ES-I3 (cell line): Measurements from ENCODE around the gene MXD3.

Source experiments
- H3K36me3 ChIP-seq: 2 replicates; pipeline ENCODE4 v1.6.1; 2013; ENCODE audit warnings: mild to moderate bottlenecking, low read length, control low read depth, moderate library complexity; ENCODE audit not compliant: insufficient read depth
- H3K4me1 ChIP-seq: 2 replicates; pipeline ENCODE4 v1.6.1; 2013; ENCODE audit warnings: mild to moderate bottlenecking, control low read depth, low read length; ENCODE audit not compliant: insufficient read depth
- H3K9ac ChIP-seq: 2 replicates; pipeline ENCODE4 v1.6.1; 2013; ENCODE audit warnings: low read depth, mild to moderate bottlenecking, low read length, moderate library complexity
- H3K9me3 ChIP-seq: 2 replicates; pipeline ENCODE4 v1.6.1; 2013; ENCODE audit warnings: mild to moderate bottlenecking, low read length, moderate library complexity; ENCODE audit not compliant: control insufficient read depth, insufficient read depth

MXD3 gene

DNA sequence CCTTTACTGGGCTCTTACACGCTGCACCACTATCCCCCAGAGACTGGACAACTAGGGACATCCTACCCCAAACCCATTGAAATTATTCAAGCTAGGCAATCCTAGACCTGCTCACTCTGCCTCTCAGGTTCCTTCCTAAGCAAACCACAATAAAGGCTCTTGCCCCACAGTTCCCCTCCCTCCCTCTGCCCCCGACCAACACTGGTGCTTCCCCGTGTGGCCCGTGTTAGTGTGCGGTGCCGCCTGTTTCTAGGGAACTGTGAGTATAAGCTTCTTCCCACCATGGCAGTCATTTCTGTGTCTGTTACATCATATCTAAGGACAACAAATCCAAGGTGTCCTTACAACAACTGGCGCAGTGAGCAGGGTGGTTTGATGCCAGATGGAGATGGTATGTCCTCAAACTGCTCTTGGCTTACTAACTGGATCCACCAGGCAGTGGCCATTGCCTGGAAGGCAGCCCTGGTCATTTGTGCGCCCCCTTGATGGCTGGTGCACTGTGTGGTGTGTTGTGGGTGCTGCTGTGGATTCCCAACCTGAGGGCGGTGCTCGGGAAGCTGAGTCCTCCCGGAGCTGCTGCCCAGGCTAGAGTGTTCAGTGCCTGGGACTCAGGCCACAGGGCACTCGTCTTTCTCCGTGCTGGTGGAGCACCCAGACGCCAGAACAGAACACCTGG lies 8.4 kb upstream of the MXD3 start:
- Histone ChIP-seq H3K9me3 (no peaks in the 10 kb centered on the region), H3K9ac (no peak overlapping the region), H3K4me1 (peaks cover 8% of the 10 kb centered on the region), H3K36me3 (no peaks in the 10 kb centered on the region)

DNA sequence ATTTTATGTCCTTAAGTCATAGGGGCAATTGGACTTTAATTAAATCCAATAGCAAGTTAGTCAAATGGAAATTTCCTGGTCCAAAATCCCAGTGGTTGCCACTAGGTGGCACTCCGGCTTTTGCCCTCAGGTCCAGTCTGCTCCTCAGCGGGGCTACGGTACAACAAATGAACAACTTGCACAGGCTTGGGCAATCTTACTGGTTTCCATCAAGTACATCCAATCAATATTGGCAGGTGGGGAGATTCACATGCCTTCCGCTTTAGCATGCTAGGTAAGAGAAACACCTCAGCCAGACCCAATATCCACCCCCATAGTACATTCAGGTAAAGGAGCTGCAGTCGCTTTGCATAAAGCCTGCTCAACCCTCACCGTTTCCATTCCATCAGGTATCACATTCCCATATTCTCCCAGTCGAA lies 6.3 kb upstream of the MXD3 start:
- H3K9ac ChIP-seq: no peak overlapping the region

DNA sequence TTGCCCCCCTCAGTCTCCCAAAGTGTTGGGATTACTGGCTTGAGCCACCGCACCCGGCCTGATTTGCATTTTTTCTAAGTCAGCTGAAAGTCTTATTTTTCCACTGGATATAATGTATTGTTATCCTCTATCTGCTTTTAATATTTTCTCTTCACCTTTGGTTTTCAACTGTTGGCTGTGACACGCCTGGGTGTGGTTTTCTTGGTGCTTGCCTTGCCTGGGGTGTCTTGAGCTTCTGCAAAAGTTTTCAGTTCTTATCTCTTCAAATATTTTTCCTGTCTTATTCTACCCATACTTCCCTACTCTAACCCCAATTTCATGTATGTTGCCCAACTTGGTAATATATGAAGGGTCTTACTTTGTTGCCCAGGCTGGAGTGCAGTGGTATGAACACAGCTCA lies 4.3 kb upstream of the MXD3 start:
- Histone ChIP-seq H3K4me1 (peaks cover 4% of the 10 kb centered on the region), H3K9me3 (no peaks in the 10 kb centered on the region), H3K9ac (no peak overlapping the region), H3K36me3 (no peaks in the 10 kb centered on the region)

More for the DNA sequence above, 6.3 kb upstream of the MXD3 start:
- Histone ChIP-seq H3K4me1 (peaks cover 4% of the 10 kb centered on the region), H3K9me3 (no peaks in the 10 kb centered on the region), H3K36me3 (no peaks in the 10 kb centered on the region)

DNA sequence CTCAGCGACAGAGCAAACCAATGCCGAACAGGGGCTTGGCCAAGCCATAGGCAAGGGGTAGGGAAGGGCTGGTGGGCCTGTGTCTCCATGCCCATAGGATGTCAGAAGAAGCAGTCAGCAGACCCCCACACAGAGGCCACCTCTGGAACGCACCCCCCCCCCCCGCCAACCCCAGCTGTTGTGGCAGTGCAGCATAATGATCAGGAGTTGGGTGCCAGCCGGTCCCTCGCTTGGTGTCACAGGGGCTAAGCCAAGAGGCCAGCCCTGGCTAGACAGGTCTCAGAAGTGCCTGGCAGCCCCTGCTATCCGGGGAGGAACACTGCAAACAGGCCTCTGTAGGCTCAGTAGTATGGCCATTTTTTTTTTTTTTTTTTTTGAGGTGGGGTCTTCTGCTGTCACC lies 3.7 kb upstream of the MXD3 start:
- Histone ChIP-seq H3K9me3 (no peaks in the 10 kb centered on the region), H3K4me1 (peaks cover 4% of the 10 kb centered on the region), H3K36me3 (no peaks in the 10 kb centered on the region), H3K9ac (no peak overlapping the region)

- no peak overlapping the region for H3K9ac ChIP-seq
- H3K9me3 ChIP-seq: no peaks in the 10 kb centered on the region
- peaks cover 4% of the 10 kb centered on the region for H3K4me1 ChIP-seq
- no peaks in the 10 kb centered on the region for H3K36me3 ChIP-seq
These were observed 3.0 kb upstream of the MXD3 start for GRCh38 chr5:177314376-177315342.

DNA sequence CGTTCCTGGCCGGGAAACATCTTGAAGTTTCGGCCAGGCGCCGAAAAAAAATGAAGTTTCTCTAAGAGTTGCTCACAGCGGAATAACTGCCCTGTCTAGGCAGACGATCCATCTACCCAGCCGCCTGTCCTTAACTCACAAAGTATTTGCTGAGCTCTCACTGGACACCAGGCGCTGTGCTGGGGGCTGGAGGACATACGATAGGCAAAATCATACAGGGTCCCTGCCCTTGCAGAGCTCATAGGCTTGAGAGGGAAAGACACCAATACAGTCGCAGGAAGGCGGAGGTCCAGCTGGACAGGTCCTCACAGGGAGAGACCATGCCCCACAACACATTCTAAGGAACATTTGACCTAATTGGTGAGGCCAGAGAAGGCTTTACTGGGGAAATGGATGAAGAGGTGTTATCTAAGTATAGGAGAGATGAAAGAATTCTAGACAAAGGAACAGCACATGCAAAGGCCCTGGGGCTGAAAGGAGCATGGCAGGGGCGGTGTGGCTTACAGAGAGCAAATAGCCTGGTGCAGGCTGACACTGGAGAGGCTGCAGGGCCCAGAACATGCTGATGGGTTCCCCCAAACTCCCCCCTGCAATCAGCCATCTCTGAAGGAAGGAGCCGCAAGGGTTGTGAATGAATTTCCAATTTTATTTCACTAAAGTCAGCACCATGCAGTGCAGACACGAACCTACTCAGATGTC lies 2.0 kb upstream of the MXD3 start:
- Histone ChIP-seq H3K4me1 (peaks cover 4% of the 10 kb centered on the region), H3K9me3 (no peaks in the 10 kb centered on the region), H3K9ac (no peak overlapping the region), H3K36me3 (no peaks in the 10 kb centered on the region; the same call in 1 of the 2 replicates)

GRCh38 chr5:177312649-177313181 lies 1.0 kb upstream of the MXD3 start:
- Histone ChIP-seq H3K9me3 (no peaks in the 10 kb centered on the region), H3K4me1 (no peaks in the 10 kb centered on the region), H3K36me3 (no peaks in the 10 kb centered on the region; the same call in 1 of the 2 replicates), H3K9ac (peak overlapping the region; percentile 83)

DNA sequence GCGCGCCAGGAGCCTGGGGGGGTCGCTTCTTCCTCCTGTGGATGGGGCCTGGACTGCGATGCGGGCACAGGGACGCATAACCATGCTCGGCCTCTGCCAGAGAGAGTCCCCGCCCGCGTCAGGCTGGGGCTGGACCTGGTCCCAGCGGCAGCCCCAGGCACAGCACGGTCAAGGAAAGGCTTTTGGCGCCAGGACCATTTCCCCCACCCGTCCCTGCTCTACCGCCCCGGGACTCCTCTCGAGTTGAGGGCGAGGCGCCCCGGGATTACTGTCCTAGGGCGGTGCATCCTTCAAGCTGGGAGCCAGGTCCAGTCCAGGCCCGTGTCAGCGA lies 341 bp downstream of the MXD3 start:
- peak overlapping the region; percentile 83 for H3K9ac ChIP-seq
- no peaks in the 10 kb centered on the region for H3K9me3 ChIP-seq
- H3K4me1 ChIP-seq: no peaks in the 10 kb centered on the region
- H3K36me3 ChIP-seq: peaks cover 4% of the 10 kb centered on the region

DNA sequence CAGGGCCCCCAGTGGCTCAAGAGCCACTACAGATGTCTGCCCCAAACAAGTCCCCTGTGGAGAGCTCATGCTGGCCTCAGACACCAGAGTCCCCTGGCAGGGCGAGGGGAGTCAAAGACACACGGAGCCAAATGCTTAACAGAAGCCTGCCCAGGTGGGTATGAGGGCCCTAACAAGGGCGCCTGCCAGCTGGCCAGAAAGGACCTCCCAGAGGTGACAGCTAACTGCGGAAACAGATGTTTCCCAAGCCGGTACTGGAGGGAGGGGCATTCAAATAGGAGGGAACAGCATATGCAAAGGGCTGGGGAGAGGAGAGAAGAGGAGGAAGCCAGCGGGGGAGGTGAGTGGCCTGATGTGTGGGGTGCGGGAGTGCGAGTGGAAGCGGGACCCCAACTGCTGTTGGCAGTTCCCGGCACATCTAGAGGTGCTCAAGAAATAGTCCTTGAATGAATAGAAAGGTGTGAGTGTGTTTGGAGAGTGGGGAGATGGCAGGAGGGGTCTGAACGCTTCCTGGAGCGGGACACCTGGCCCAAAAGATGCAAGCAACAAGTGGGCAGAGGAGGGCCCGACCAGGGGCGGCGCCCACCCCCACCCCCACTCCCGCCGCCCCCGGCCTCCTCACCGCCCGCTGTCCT lies 824 bp downstream of the MXD3 start:
- Histone ChIP-seq H3K9me3 (no peaks in the 10 kb centered on the region), H3K4me1 (no peaks in the 10 kb centered on the region), H3K36me3 (peaks cover 4% of the 10 kb centered on the region), H3K9ac (peak overlapping the region; percentile 83; the same call in 1 of the 2 replicates)

- Histone ChIP-seq H3K9me3 (no peaks in the 10 kb centered on the region), H3K36me3 (peaks cover 4% of the 10 kb centered on the region), H3K9ac (no peak overlapping the region), H3K4me1 (no peaks in the 10 kb centered on the region)
These were observed 1.4 kb downstream of the MXD3 start for GRCh38 chr5:177310332-177310731.

GRCh38 chr5:177309351-177310191 lies 2.1 kb downstream of the MXD3 start:
- peaks cover 4% of the 10 kb centered on the region for H3K36me3 ChIP-seq
- H3K9ac ChIP-seq: no peak overlapping the region
- H3K9me3 ChIP-seq: no peaks in the 10 kb centered on the region

DNA sequence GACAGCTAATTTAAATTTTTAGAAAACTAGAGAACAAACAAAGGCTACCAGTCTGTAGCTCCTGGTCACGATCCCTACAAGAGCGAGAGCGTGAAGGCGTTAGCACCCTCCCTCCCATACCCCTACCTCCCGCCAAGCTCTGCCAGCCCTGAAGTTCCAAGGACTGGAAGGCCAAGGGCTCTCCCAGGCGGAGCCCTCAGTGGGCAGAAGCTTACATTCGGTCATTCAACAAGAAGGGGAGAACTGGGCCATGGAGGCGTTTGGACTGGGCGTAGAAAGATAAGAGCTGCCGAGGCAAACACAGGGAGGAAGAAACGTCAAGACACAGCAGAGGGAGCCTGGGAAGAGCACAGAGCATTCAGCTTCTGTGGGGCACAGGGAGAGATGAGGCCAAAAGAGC lies 3.0 kb downstream of the MXD3 start:
- Histone ChIP-seq H3K9me3 (no peaks in the 10 kb centered on the region), H3K36me3 (peaks cover 4% of the 10 kb centered on the region), H3K9ac (no peak overlapping the region), H3K4me1 (no peaks in the 10 kb centered on the region)

More at GRCh38 chr5:177309351-177310191, 2.1 kb downstream of the MXD3 start:
- H3K4me1 ChIP-seq: no peaks in the 10 kb centered on the region
